ENCODE data around the gene CALR. TPM values are rescaled to one million over a fixed set of nuclear protein-coding genes. Genes with fewer than 3 reads are reported as not detected.

The CALR gene
- polyA plus RNA-seq, 1 donor = 783 TPM

Other genes starting within 250 kb of the CALR start
- 10.4 TPM for gene FBXW9, start 242.0 kb upstream of the CALR start, polyA plus RNA-seq (ENCODE audit: insufficient read length)
- gene TNPO2, start 214.7 kb upstream of the CALR start, polyA plus RNA-seq (ENCODE audit: insufficient read length) = 78.7 TPM
- gene TRIR, start 203.9 kb upstream of the CALR start, polyA plus RNA-seq (ENCODE audit: insufficient read length) = 139 TPM
- 74.0 TPM for gene GET3, start 201.1 kb upstream of the CALR start, polyA plus RNA-seq (ENCODE audit: insufficient read length)
- gene BEST2, start 186.8 kb upstream of the CALR start, polyA plus RNA-seq (ENCODE audit: insufficient read length) = 0.23 TPM
- gene HOOK2, start 163.1 kb upstream of the CALR start, polyA plus RNA-seq (ENCODE audit: insufficient read length) = 78.3 TPM
- 22.7 TPM for gene JUNB, start 147.1 kb upstream of the CALR start, polyA plus RNA-seq (ENCODE audit: insufficient read length)
- gene PRDX2, start 136.8 kb upstream of the CALR start, polyA plus RNA-seq (ENCODE audit: insufficient read length) = 274 TPM
- gene THSD8, start 136.5 kb upstream of the CALR start, polyA plus RNA-seq (ENCODE audit: insufficient read length) = 5.4 TPM
- gene RNASEH2A, start 132.0 kb upstream of the CALR start, polyA plus RNA-seq (ENCODE audit: insufficient read length) = 35.1 TPM
- 0.07 TPM for gene RTBDN, start 104.0 kb upstream of the CALR start, polyA plus RNA-seq (ENCODE audit: insufficient read length)
- gene MAST1, start 100.1 kb upstream of the CALR start, polyA plus RNA-seq (ENCODE audit: insufficient read length) = 1.0 TPM
- gene DNASE2, start 57.2 kb upstream of the CALR start, polyA plus RNA-seq (ENCODE audit: insufficient read length) = 9.5 TPM
- gene KLF1, start 51.4 kb upstream of the CALR start, polyA plus RNA-seq (ENCODE audit: insufficient read length) = 0.17 TPM
- gene GCDH, start 47.4 kb upstream of the CALR start, polyA plus RNA-seq (ENCODE audit: insufficient read length) = 31.1 TPM
- 3.4 TPM for gene SYCE2, start 19.3 kb upstream of the CALR start, polyA plus RNA-seq (ENCODE audit: insufficient read length)
- gene FARSA, start 4.9 kb upstream of the CALR start, polyA plus RNA-seq (ENCODE audit: insufficient read length) = 41.5 TPM
- gene RAD23A, start 7.3 kb downstream of the CALR start, polyA plus RNA-seq (ENCODE audit: insufficient read length) = 71.9 TPM
- 25.2 TPM for gene GADD45GIP1, start 18.6 kb downstream of the CALR start, polyA plus RNA-seq (ENCODE audit: insufficient read length)
- gene DAND5, start 31.0 kb downstream of the CALR start, polyA plus RNA-seq (ENCODE audit: insufficient read length) = 0.18 TPM
- gene NFIX, start 56.9 kb downstream of the CALR start, polyA plus RNA-seq (ENCODE audit: insufficient read length) = 14.6 TPM
- gene LYL1, start 164.2 kb downstream of the CALR start, polyA plus RNA-seq (ENCODE audit: insufficient read length) = 2.8 TPM
- gene TRMT1, start 178.1 kb downstream of the CALR start, polyA plus RNA-seq (ENCODE audit: insufficient read length) = 42.0 TPM
- 20.6 TPM for gene NACC1, start 179.7 kb downstream of the CALR start, polyA plus RNA-seq (ENCODE audit: insufficient read length)
- 47.0 TPM for gene STX10, start 211.8 kb downstream of the CALR start, polyA plus RNA-seq (ENCODE audit: insufficient read length)
- gene IER2, start 211.8 kb downstream of the CALR start, polyA plus RNA-seq (ENCODE audit: insufficient read length) = 75.7 TPM

Data from left kidney (tissue), 1 donor.